HCT116 (cell line): Measurements from ENCODE around the gene ARID2. TPM values are rescaled to one million over a fixed set of nuclear protein-coding genes. Genes with fewer than 3 reads are reported as not detected.

ENCODE experiments used
- ATAC-seq: fragments of 200-7000 bp; cut with Tn5 transposase; 2 replicates; pipeline ENCODE4 v1.9.1; 2020; ENCODE audit warnings: mild to moderate bottlenecking, moderate library complexity
- BruUV-seq: library from RNA; stranded (reverse); fragments of 400-500 nt; replicated peaks from 2 replicates; lab custom pipeline; 2021; lab: Mats Ljungman, UMichigan
- CTCF ChIA-PET: fragments of 300-600 bp; sonication (Branson Sonifier 250); formaldehyde crosslinking; loops from one replicate; lab custom pipeline; 2021; ENCODE audit warnings: antibody characterized with exemption; lab: Charles Lee
- POLR2A ChIA-PET: fragments of 300-600, 350-600 bp; sonication (Branson Sonifier 250); formaldehyde crosslinking; loops from one replicate; lab custom pipeline; 2021; ENCODE audit warnings: antibody characterized with exemption; lab: Charles Lee
- RAD21 ChIA-PET, 2 experiments: fragments of 300-600 bp; sonication (Branson Sonifier 250); formaldehyde crosslinking; loops; one replicate each; lab custom pipeline; 2023; ENCODE audit warnings: low total read pairs in 2 of 2; ENCODE audit not compliant: uncharacterized antibody in 2 of 2, unreplicated experiment in 2 of 2, low non-redundant PET in 1 of 2; lab: Charles Lee
- DNase-seq: peaks from one replicate; pipeline ENCODE4 v3.0.0-alpha.2; 2010; ENCODE audit warnings: low read depth, low spot score
- H2AFZ ChIP-seq: fragments of 200-600 bp; shearing (Covaris generic), sonication (generic); 2 replicates; pipeline ENCODE4 v1.6.1; 2017; ENCODE audit warnings: low read depth, mixed run types, mixed read lengths, antibody characterized with exemption, low read length; ENCODE audit not compliant: poor library complexity, severe bottlenecking
- H3K27ac ChIP-seq: 2 replicates; pipeline ENCODE4 v1.5.1; 2012; ENCODE audit warnings: low read depth, low read length
- H3K27me3 ChIP-seq: fragments of 200-600 bp; sonication (generic); 2 replicates; pipeline ENCODE4 v1.6.1; 2016; ENCODE audit warnings: mixed run types, low read length, mixed read lengths; ENCODE audit not compliant: insufficient read depth
- H3K36me3 ChIP-seq, 2 experiments: fragments of 200-500 bp in 1 of 2; fragments of 200-600 bp in 1 of 2; sonication (Bioruptor generic) in 1 of 2; sonication (generic) in 1 of 2; 2 replicates each; pipeline versions ENCODE4 v1.5.1 to v1.6.1; 2014 to 2016; ENCODE audit warnings: low read length in 2 of 2, inconsistent platforms in 1 of 2, mixed read lengths in 1 of 2, mixed run types in 1 of 2; ENCODE audit not compliant: insufficient read depth in 2 of 2, control insufficient read depth in 1 of 2
- H3K4me1 ChIP-seq, 2 experiments: fragments of 200-600 bp in 1 of 2; sonication (generic) in 1 of 2; 2 replicates each; pipeline versions ENCODE4 v1.5.1 to v1.6.1; 2012 to 2017; ENCODE audit warnings: low read length in 2 of 2, inconsistent platforms in 1 of 2, mild to moderate bottlenecking in 1 of 2, mixed read lengths in 1 of 2, mixed run types in 1 of 2, moderate library complexity in 1 of 2; ENCODE audit not compliant: insufficient read depth in 2 of 2, control insufficient read depth in 1 of 2
- H3K4me2 ChIP-seq: fragments of 200-600 bp; sonication (generic); 2 replicates; pipeline ENCODE4 v1.6.1; 2017; ENCODE audit warnings: mixed run types, low read length, mixed read lengths
- H3K4me3 ChIP-seq, 2 experiments: fragments of 200-600 bp in 1 of 2; sonication (generic) in 1 of 2; replicated peaks in 1 of 2; 2 replicates each; pipeline ENCODE4 v1.5.1; 2011 to 2016; ENCODE audit warnings: low read length in 2 of 2, control low read depth in 1 of 2, low read depth in 1 of 2, mild to moderate bottlenecking in 1 of 2, mixed read lengths in 1 of 2, mixed run types in 1 of 2
- H3K79me2 ChIP-seq: fragments of 200-600 bp; sonication (generic); 2 replicates; pipeline ENCODE4 v1.6.1; 2017; ENCODE audit warnings: mild to moderate bottlenecking, mixed run types, low read length, moderate library complexity, mixed read lengths; ENCODE audit not compliant: insufficient read depth
- H3K9ac ChIP-seq: fragments of 200-600 bp; sonication (generic); 2 replicates; pipeline ENCODE4 v1.6.1; 2016; ENCODE audit warnings: low read length, mixed read lengths
- H3K9me2 ChIP-seq: fragments of 200-600 bp; sonication (generic), shearing (Covaris generic); 2 replicates; pipeline ENCODE4 v1.6.1; 2017; ENCODE audit warnings: mixed run types, mild to moderate bottlenecking, moderate library complexity; ENCODE audit not compliant: insufficient read depth
- H3K9me3 ChIP-seq, 2 experiments: fragments of 200-500 bp in 1 of 2; fragments of 200-600 bp in 1 of 2; sonication (Bioruptor generic) in 1 of 2; sonication (generic) in 1 of 2; 2 replicates each; pipeline ENCODE4 v1.6.1; 2014 to 2017; ENCODE audit warnings: low read length in 2 of 2, mixed read lengths in 2 of 2, inconsistent platforms in 1 of 2, low read depth in 1 of 2, mild to moderate bottlenecking in 1 of 2, mixed run types in 1 of 2, moderate library complexity in 1 of 2; ENCODE audit not compliant: control insufficient read depth in 1 of 2, insufficient read depth in 1 of 2
- H4K20me1 ChIP-seq: fragments of 200-600 bp; sonication (generic), shearing (Covaris generic); 2 replicates; pipeline ENCODE4 v1.6.1; 2017; ENCODE audit warnings: mixed run types, mild to moderate bottlenecking, moderate library complexity; ENCODE audit not compliant: insufficient read depth
- EZH2phosphoT487 ChIP-seq: fragments of 200-600 bp; IDR thresholded peaks from 2 replicates; pipeline ENCODE4 v1.6.1; 2018; ENCODE audit warnings: antibody characterized with exemption, borderline replicate concordance
- JUND ChIP-seq: IDR thresholded peaks from 2 replicates; pipeline ENCODE4 v1.6.1; 2012
- POLR2A ChIP-seq: IDR thresholded peaks from 2 replicates; pipeline ENCODE4 v1.7.0; 2011; ENCODE audit warnings: borderline replicate concordance; ENCODE audit not compliant: insufficient read depth, insufficient read length; ENCODE audit errors: extremely low read depth
- RAD21 ChIP-seq: IDR thresholded peaks from 2 replicates; pipeline ENCODE4 v1.6.1; 2012; ENCODE audit warnings: low read depth, mild to moderate bottlenecking
- intact Hi-C: fragments of 100-400 bp; cut with micrococcal nuclease; formaldehyde crosslinking; loops from 2 replicates; pipeline ENCODE4 v1.10.0; 2022
- total RNA-seq: library from RNA; stranded (reverse); gene quantifications from one replicate; pipeline ENCODE4 v1.2.1, GENCODE V29; 2021; ENCODE audit not compliant: unreplicated experiment
- TF ChIP-seq, protein P1 (sequence below): IDR thresholded peaks from 2 replicates; pipeline ENCODE4 v1.6.1; 2012
- TF ChIP-seq, protein P2 (sequence below): IDR thresholded peaks from 2 replicates; pipeline ENCODE4 v1.6.1; 2012; ENCODE audit warnings: low read depth

The ARID2 gene
- total RNA-seq, 1 experiment from 2014 or later = 30.5 TPM

DNA sequence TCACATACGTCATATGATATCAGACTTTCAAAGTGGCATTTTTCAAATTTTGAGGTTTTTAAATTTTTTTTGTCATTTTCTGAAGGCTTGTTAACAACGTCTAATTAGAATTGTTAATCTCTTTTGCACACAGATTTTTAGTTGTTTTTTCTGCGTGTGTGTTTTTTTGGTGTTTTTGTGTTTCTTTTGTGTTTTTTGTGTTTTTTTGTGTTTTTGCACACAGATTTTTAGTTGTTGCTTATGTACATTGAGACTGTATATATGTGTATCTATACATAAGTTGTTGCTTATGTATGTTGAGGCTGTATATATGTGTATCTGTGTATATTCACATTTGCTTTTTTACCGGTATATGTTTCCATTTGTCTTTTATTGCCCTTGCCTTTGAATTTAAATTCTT is 30.8 kb downstream of the ARID2 start:
- no peak for TF ChIP-seq JUND
- no peak for TF ChIP-seq RAD21
- TF ChIP-seq, protein P1, sequence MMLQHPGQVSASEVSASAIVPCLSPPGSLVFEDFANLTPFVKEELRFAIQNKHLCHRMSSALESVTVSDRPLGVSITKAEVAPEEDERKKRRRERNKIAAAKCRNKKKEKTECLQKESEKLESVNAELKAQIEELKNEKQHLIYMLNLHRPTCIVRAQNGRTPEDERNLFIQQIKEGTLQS = no peak
- no peak for TF ChIP-seq EZH2phosphoT487
- TF ChIP-seq, protein P2, sequence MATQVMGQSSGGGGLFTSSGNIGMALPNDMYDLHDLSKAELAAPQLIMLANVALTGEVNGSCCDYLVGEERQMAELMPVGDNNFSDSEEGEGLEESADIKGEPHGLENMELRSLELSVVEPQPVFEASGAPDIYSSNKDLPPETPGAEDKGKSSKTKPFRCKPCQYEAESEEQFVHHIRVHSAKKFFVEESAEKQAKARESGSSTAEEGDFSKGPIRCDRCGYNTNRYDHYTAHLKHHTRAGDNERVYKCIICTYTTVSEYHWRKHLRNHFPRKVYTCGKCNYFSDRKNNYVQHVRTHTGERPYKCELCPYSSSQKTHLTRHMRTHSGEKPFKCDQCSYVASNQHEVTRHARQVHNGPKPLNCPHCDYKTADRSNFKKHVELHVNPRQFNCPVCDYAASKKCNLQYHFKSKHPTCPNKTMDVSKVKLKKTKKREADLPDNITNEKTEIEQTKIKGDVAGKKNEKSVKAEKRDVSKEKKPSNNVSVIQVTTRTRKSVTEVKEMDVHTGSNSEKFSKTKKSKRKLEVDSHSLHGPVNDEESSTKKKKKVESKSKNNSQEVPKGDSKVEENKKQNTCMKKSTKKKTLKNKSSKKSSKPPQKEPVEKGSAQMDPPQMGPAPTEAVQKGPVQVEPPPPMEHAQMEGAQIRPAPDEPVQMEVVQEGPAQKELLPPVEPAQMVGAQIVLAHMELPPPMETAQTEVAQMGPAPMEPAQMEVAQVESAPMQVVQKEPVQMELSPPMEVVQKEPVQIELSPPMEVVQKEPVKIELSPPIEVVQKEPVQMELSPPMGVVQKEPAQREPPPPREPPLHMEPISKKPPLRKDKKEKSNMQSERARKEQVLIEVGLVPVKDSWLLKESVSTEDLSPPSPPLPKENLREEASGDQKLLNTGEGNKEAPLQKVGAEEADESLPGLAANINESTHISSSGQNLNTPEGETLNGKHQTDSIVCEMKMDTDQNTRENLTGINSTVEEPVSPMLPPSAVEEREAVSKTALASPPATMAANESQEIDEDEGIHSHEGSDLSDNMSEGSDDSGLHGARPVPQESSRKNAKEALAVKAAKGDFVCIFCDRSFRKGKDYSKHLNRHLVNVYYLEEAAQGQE = no peak
- no peak for TF ChIP-seq POLR2A
- TF ChIP-seq, all 23 proteins: peak for 0
- Histone ChIP-seq H4K20me1 (peaks cover 9% of the 10 kb centered on the region; the same call in 1 of the 2 replicates), H3K9me2 (no peaks in the 10 kb centered on the region), H3K27me3 (no peaks in the 10 kb centered on the region), H3K36me3 (no peaks in the 10 kb centered on the region), H3K79me2 (peaks cover 98% of the 10 kb centered on the region), H3K9ac (no peak overlapping the region), H3K4me1 (no peaks in the 10 kb centered on the region; a peak in 1 of 4 replicates), H2AFZ (no peak overlapping the region), H3K27ac (no peak overlapping the region), H3K4me2 (no peak overlapping the region), H3K9me3 (no peaks in the 10 kb centered on the region), H3K4me3 (no peak overlapping the region)
- ChIA-PET POLR2A (no interaction called here), RAD21 (no interaction called here), CTCF (no interaction called here)
- DNase-seq (no peak), ATAC-seq (no peak)
- intact Hi-C loops = loop anchor here (10.0 kb wide), 1 partner anchor 224 kb away; no protein-coding TSS in a partner anchor
- no TSS peak for BruUV-seq
